Measurements from ENCODE around the gene HPD. TPM values are rescaled to one million over a fixed set of nuclear protein-coding genes. Genes with fewer than 3 reads are reported as not detected.
"Not testable (repeated sequence)": the region's sequence is repeated elsewhere in the genome, so short reads cannot be mapped to it uniquely, and the experiment has no call there.

Gene HPD
- total RNA-seq, 1 experiment from 2014 or later, result 1.2 TPM

- DNase-seq (ENCODE audit: low spot score), result no peak
Measured at GRCh38 chr12:121866331-121866730, 7.7 kb upstream of the HPD start.

GRCh38 chr12:121861636-121862254 is 3.1 kb upstream of the HPD start:
- peak; percentile 10 for DNase-seq (ENCODE audit: low spot score)

- DNase-seq (ENCODE audit: low spot score), result not testable (repeated sequence)
Measured at GRCh38 chr12:121860699-121861098, 2.0 kb upstream of the HPD start.

- DNase-seq (ENCODE audit: low spot score), result no peak
Measured at GRCh38 chr12:121860257-121860656, 1.6 kb upstream of the HPD start.

GRCh38 chr12:121858318-121858661 is 369 bp downstream of the HPD start:
- no peak for DNase-seq (ENCODE audit: low spot score)

- no peak for DNase-seq (ENCODE audit: low spot score)
Measured at GRCh38 chr12:121857322-121858246, 1.1 kb downstream of the HPD start.

- DNase-seq (ENCODE audit: low spot score), result not testable (repeated sequence)
Measured at GRCh38 chr12:121852392-121852791, 6.3 kb downstream of the HPD start.

GRCh38 chr12:121849665-121850064 is 9.0 kb downstream of the HPD start:
- DNase-seq (ENCODE audit: low spot score), result no peak

- no peak for DNase-seq (ENCODE audit: low spot score)
Measured at GRCh38 chr12:121849211-121849610, 9.4 kb downstream of the HPD start.

GRCh38 chr12:121845701-121846100 is 13.0 kb downstream of the HPD start:
- no peak for DNase-seq (ENCODE audit: low spot score)

GRCh38 chr12:121843236-121843982 is 15.2 kb downstream of the HPD start:
- no peak for DNase-seq (ENCODE audit: low spot score)

- no peak for DNase-seq (ENCODE audit: low spot score)
Measured at GRCh38 chr12:121839993-121840761, 18.5 kb downstream of the HPD start.

GRCh38 chr12:121839106-121839992 is 19.3 kb downstream of the HPD start:
- DNase-seq (ENCODE audit: low spot score), result peak; percentile 97

GRCh38 chr12:121838126-121838525 is 20.5 kb downstream of the HPD start:
- DNase-seq (ENCODE audit: low spot score), result no peak

GRCh38 chr12:121837680-121838079 is 21.0 kb downstream of the HPD start:
- no peak for DNase-seq (ENCODE audit: low spot score)

GRCh38 chr12:121831571-121832245 is 27.0 kb downstream of the HPD start:
- no peak for DNase-seq (ENCODE audit: low spot score)

- no peak for DNase-seq (ENCODE audit: low spot score)
Measured at GRCh38 chr12:121830588-121831265, 27.9 kb downstream of the HPD start.

- DNase-seq (ENCODE audit: low spot score), result no peak
Measured at GRCh38 chr12:121830134-121830533, 28.5 kb downstream of the HPD start.

- no peak for DNase-seq (ENCODE audit: low spot score)
Measured at GRCh38 chr12:121829250-121829918, 29.3 kb downstream of the HPD start.
